A673 (cell line): ENCODE data around the gene GUK1. TPM values are rescaled to one million over a fixed set of nuclear protein-coding genes. Genes with fewer than 3 reads are reported as not detected.

Experiments
- BruUV-seq: library from RNA; stranded (reverse); fragments of 400-500 nt; replicated peaks from 2 replicates; lab custom pipeline; 2021; lab: Mats Ljungman, UMichigan
- CTCF ChIA-PET: fragments of 300-600 bp; sonication (Branson Sonifier 250); formaldehyde crosslinking; loops from one replicate; lab custom pipeline; 2022; ENCODE audit warnings: antibody characterized with exemption; lab: Charles Lee
- POLR2A ChIA-PET: fragments of 300-600 bp; sonication (Branson Sonifier 250); formaldehyde crosslinking; loops from one replicate; lab custom pipeline; 2022; ENCODE audit warnings: antibody characterized with exemption; ENCODE audit not compliant: low non-redundant PET; lab: Charles Lee
- DNase-seq: peaks from one replicate; pipeline ENCODE4 v3.0.0-alpha.2; 2015; ENCODE audit warnings: low spot score
- H3K27ac ChIP-seq: fragments of 200-600 bp; sonication (generic); 2 replicates; pipeline ENCODE4 v1.5.1; 2016; ENCODE audit warnings: mixed run types, low read depth, mild to moderate bottlenecking, mixed read lengths, antibody characterized with exemption, low read length; ENCODE audit not compliant: poor library complexity, severe bottlenecking
- H3K27me3 ChIP-seq: fragments of 200-600 bp; sonication (generic); replicated peaks from 2 replicates; pipeline ENCODE4 v1.6.1; 2017; ENCODE audit warnings: mixed run types, low read depth, mild to moderate bottlenecking, mixed read lengths, antibody characterized with exemption, low read length; ENCODE audit not compliant: insufficient read depth, poor library complexity
- H3K36me3 ChIP-seq: fragments of 200-600 bp; sonication (generic); 2 replicates; pipeline ENCODE4 v1.6.1; 2016; ENCODE audit warnings: mixed run types, mild to moderate bottlenecking, mixed read lengths, antibody characterized with exemption, low read length; ENCODE audit not compliant: insufficient read depth, poor library complexity, severe bottlenecking
- H3K4me1 ChIP-seq: fragments of 200-600 bp; sonication (generic); 2 replicates; pipeline ENCODE4 v1.6.1; 2017; ENCODE audit warnings: mixed run types, mild to moderate bottlenecking, mixed read lengths, antibody characterized with exemption, low read length; ENCODE audit not compliant: insufficient read depth, poor library complexity, severe bottlenecking
- H3K4me3 ChIP-seq: fragments of 200-600 bp; sonication (generic); 2 replicates; pipeline ENCODE4 v1.5.1; 2016; ENCODE audit warnings: low read depth, mixed run types, mild to moderate bottlenecking, mixed read lengths, low read length; ENCODE audit not compliant: poor library complexity, severe bottlenecking
- H3K9me3 ChIP-seq: fragments of 200-600 bp; sonication (generic); 2 replicates; pipeline ENCODE4 v1.6.1; 2016; ENCODE audit warnings: mixed run types, low read depth, mild to moderate bottlenecking, mixed read lengths, antibody characterized with exemption, low read length; ENCODE audit not compliant: poor library complexity, severe bottlenecking
- EZH2 ChIP-seq: fragments of 200-600 bp; sonication (generic); IDR thresholded peaks from 2 replicates; pipeline ENCODE4 v1.6.1; 2017; ENCODE audit warnings: borderline replicate concordance, low read depth, mild to moderate bottlenecking, mixed read lengths, antibody characterized with exemption, low read length; ENCODE audit not compliant: poor library complexity, severe bottlenecking
- intact Hi-C: fragments of 100-400 bp; cut with micrococcal nuclease; formaldehyde crosslinking; loops from one replicate; pipeline ENCODE4 v1.10.0; 2022; ENCODE audit not compliant: unreplicated experiment
- total RNA-seq: library from RNA; stranded (reverse); gene quantifications from 2 replicates; pipeline ENCODE4 v1.2.3, GENCODE V29; 2021
- TF ChIP-seq, protein P1 (sequence below): fragments of 300-800, 200-600 bp; sonication (generic); conservative IDR thresholded peaks from 2 replicates; pipeline ENCODE4 v1.5.1; 2017; ENCODE audit warnings: low read depth, mild to moderate bottlenecking, antibody characterized with exemption, low read length, moderate library complexity, mixed read lengths

GUK1 gene
- total RNA-seq, 1 experiment from 2014 or later = 130 TPM

DNA sequence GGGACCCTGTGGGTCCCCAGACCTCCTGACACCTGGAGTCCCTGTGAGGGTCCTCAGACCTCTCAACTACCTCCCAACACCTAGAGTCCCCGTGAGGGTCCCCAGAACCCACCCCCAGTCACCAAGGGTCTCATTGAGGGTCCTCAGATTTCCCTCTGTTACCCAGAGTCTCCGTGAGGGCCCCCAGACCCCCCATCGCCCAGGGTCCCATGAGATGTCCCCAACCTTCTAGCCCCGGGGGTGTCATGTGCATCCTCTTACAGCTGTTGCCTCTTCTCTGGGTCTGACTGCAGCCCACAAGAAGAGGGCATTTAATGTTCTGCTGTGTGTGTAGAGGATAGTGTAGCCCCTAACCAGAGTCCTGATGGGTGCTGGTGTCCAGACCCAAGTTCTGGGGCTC lies 7.7 kb downstream of the GUK1 start:
- no peaks in the 10 kb centered on the region for H3K9me3 ChIP-seq
- intact Hi-C loops = no loop called here
- no peaks in the 10 kb centered on the region for H3K27me3 ChIP-seq
- no TSS peak for BruUV-seq
- ChIA-PET CTCF (no interaction called here), POLR2A (no interaction called here)
- H3K4me1 ChIP-seq = peaks cover 6% of the 10 kb centered on the region
- no peak overlapping the region for H3K4me3 ChIP-seq
- TF ChIP-seq, protein P1, sequence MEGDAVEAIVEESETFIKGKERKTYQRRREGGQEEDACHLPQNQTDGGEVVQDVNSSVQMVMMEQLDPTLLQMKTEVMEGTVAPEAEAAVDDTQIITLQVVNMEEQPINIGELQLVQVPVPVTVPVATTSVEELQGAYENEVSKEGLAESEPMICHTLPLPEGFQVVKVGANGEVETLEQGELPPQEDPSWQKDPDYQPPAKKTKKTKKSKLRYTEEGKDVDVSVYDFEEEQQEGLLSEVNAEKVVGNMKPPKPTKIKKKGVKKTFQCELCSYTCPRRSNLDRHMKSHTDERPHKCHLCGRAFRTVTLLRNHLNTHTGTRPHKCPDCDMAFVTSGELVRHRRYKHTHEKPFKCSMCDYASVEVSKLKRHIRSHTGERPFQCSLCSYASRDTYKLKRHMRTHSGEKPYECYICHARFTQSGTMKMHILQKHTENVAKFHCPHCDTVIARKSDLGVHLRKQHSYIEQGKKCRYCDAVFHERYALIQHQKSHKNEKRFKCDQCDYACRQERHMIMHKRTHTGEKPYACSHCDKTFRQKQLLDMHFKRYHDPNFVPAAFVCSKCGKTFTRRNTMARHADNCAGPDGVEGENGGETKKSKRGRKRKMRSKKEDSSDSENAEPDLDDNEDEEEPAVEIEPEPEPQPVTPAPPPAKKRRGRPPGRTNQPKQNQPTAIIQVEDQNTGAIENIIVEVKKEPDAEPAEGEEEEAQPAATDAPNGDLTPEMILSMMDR = no peak
- no peak for TF ChIP-seq EZH2
- no peak overlapping the region for H3K27ac ChIP-seq
- no peaks in the 10 kb centered on the region for H3K36me3 ChIP-seq
- DNase-seq = no peak

DNA sequence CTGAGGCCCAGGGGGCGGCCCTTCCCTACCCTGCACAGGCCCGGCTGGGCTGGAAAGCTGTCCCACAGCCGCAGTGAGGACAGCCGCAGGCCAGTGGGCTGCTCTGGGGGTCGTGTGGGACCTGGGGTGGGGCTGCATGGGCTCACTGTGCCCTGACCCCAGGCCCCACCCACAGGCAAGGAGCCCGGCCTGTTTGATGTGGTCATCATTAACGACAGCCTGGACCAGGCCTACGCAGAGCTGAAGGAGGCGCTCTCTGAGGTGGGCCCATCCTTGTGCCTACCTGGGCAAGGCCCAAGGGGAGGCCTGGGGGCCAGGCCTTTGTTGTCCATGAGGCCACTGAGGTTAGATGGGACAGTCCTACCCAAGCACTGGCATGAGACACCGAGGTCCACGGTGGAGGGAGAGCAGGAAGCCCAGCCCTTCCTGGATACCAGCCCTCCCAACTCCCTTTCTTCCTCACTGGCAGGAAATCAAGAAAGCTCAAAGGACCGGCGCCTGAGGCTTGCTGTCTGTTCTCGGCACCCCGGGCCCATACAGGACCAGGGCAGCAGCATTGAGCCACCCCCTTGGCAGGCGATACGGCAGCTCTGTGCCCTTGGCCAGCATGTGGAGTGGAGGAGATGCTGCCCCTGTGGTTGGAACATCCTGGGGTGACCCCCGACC lies 8.2 kb downstream of the GUK1 start:
- CTCF ChIA-PET = no interaction called here
- TF ChIP-seq EZH2 = no peak
- TF ChIP-seq, protein P1 = no peak
- no peak overlapping the region for H3K27ac ChIP-seq
- no peak for DNase-seq
- peaks cover 2% of the 10 kb centered on the region for H3K4me1 ChIP-seq
- no peaks in the 10 kb centered on the region for H3K9me3 ChIP-seq
- no TSS peak for BruUV-seq
- POLR2A ChIA-PET = no interaction called here
- no peaks in the 10 kb centered on the region for H3K36me3 ChIP-seq
- intact Hi-C loops = no loop called here
- H3K4me3 ChIP-seq = no peak overlapping the region
- no peaks in the 10 kb centered on the region for H3K27me3 ChIP-seq

- H3K4me1 ChIP-seq = no peaks in the 10 kb centered on the region
- ChIA-PET POLR2A (no interaction called here), CTCF (no interaction called here)
- no peak overlapping the region for H3K27ac ChIP-seq
- H3K27me3 ChIP-seq = no peaks in the 10 kb centered on the region
- no TSS peak for BruUV-seq
- TF ChIP-seq EZH2 = no peak
- TF ChIP-seq, protein P1 = no peak
- H3K9me3 ChIP-seq = no peaks in the 10 kb centered on the region
- no peaks in the 10 kb centered on the region for H3K36me3 ChIP-seq
- H3K4me3 ChIP-seq = no peak overlapping the region
- DNase-seq = no peak
- intact Hi-C loops = no loop called here
Measured at GRCh38 chr1:228148935-228149405, 8.9 kb downstream of the GUK1 start.
